ENCODE data around the gene PCDHGC3.

The PCDHGC3 gene

DNA sequence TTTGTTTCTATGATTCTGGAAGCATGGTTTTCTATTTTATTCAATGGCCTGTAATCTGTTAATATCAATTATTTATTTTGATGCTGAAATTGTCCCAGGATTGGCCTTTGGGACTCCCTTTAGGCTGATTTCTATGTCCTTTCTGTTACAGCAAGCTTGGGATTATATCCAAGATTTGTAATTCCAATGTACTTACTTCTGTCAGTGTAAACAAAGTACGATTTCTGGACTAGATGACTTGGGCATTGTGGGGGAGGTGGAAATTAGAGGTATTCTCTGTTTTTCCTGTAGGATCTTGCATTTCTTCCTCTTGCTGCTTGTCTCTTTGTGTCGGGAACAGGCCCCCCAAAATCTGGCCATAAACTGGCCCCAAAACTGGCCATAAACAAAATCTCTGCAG, 41.8 kb upstream of the PCDHGC3 start:
- no peak overlapping the region for H3K4me3 ChIP-seq (ENCODE audit: low read depth, low read length)
- TF ChIP-seq CTCF (IDR thresholded peaks at IDR 0.05; ENCODE audit: low read depth, low read length): no peak
- DNase-seq (ENCODE audit: low read depth): no peak

DNA sequence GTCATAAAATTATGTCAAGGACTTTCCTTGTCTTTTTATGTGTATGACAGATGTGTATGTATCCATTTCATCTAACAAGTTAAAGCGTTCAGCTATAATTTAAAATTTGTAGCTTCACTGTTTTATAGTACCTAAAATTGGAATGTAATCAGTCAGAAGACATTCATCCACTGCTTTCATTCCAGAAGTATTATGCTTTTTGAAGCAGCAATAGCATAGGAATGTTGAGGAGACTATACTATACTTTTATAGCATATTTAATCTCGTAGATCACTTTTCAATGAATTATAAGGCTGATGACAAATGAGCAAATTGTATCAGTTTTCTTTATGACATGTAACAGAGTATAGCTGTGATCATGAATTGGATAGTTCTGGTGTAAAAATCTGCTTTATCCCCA, 38.5 kb upstream of the PCDHGC3 start:
- no peak overlapping the region for H3K4me3 ChIP-seq (ENCODE audit: low read depth, low read length)
- TF ChIP-seq POLR2A (IDR thresholded peaks at IDR 0.05; ENCODE audit: extremely low read depth, insufficient read length) (no peak), CTCF (IDR thresholded peaks at IDR 0.05; ENCODE audit: low read depth, low read length) (no peak), MAX (IDR thresholded peaks at IDR 0.05; ENCODE audit: low read depth, low read length) (no peak), MYC (IDR thresholded peaks at IDR 0.05; ENCODE audit: low read depth, low read length) (no peak)
- DNase-seq (ENCODE audit: low read depth): no peak

DNA sequence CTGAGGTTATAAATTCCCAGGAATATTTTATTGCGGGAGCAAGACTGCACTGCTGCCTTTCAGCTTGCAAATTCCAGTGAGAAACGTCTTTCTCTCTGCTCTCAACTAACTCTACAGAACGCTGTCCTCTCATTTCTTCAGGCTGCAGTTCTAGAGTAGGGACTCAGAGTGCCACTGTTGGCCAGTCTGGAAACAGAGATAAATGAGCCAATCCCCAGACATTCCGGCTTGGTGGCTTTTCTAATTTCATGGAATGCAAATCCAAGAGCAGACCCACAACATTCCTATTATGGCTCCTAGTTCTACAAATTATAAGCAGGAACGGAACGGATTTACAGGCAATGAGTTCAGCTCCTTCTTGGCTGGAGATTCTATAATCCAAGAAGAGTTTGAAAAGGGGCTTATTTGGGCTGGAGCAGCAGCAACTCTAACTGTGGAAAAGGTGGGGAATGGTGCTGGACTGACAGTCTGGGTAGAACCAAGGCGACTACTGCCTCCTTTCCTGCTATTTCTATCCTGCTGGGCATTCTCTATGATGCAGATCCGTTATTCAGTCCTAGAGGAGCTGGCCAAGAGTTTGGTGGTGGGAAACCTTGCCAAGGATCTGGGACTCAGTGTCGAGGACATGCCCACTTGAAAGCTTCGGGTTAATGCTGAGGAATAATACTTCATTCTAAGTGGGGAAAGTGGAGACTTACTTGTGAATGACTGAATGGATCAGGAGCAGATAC, 36.2 kb upstream of the PCDHGC3 start:
- DNase-seq (ENCODE audit: low read depth): no peak
- no peak overlapping the region for H3K4me3 ChIP-seq (ENCODE audit: low read depth, low read length)
- TF ChIP-seq POLR2A (IDR thresholded peaks at IDR 0.05; ENCODE audit: extremely low read depth, insufficient read length): no peak
- no peak for TF ChIP-seq CTCF (IDR thresholded peaks at IDR 0.05; ENCODE audit: low read depth, low read length)
- no peak for TF ChIP-seq MYC (IDR thresholded peaks at IDR 0.05; ENCODE audit: low read depth, low read length)
- TF ChIP-seq MAX (IDR thresholded peaks at IDR 0.05; ENCODE audit: low read depth, low read length): no peak

- no peak overlapping the region for H3K4me3 ChIP-seq (ENCODE audit: low read depth, low read length)
- no peak for TF ChIP-seq MAX (IDR thresholded peaks at IDR 0.05; ENCODE audit: low read depth, low read length)
- TF ChIP-seq CTCF (IDR thresholded peaks at IDR 0.05; ENCODE audit: low read depth, low read length): no peak
- no peak for TF ChIP-seq POLR2A (IDR thresholded peaks at IDR 0.05; ENCODE audit: extremely low read depth, insufficient read length)
- no peak for TF ChIP-seq MYC (IDR thresholded peaks at IDR 0.05; ENCODE audit: low read depth, low read length)
- DNase-seq (ENCODE audit: low read depth): no peak
Measured at GRCh38 chr5:141440341-141440740, 35.4 kb upstream of the PCDHGC3 start.

DNA sequence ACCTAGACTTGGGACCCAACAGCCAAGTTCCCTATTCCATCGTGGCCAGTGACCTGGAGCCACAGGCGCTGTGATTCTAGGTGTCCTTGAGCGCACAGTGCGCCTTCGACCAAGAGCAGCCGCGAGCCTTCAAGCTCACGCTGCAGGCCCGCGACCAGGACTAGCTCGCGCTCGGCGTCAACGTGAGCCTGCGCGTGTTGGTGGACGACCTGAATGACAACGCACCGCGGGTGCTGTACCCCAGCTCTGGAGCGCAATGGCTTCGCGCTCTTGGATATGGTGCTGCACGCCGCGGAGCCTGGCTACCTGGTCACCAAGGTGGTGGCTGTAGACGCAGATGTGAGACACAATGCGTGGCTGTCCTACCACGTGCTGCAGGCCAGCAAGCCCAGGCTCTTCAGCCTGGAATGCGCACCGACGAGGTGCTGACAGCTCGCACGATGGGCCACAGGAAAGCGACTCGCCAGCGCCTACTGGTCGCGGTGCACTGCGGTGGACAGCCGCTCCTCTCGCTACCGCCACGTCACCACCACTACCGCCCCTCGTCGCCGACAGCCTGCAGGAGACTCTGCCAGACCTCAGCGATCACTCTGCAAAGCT, 34.1 kb upstream of the PCDHGC3 start:
- TF ChIP-seq MAX (IDR thresholded peaks at IDR 0.05; ENCODE audit: low read depth, low read length) (no peak), MYC (IDR thresholded peaks at IDR 0.05; ENCODE audit: low read depth, low read length) (no peak), CTCF (IDR thresholded peaks at IDR 0.05; ENCODE audit: low read depth, low read length) (no peak), POLR2A (IDR thresholded peaks at IDR 0.05; ENCODE audit: extremely low read depth, insufficient read length) (no peak)
- H3K4me3 ChIP-seq (ENCODE audit: low read depth, low read length): no peak overlapping the region
- DNase-seq (ENCODE audit: low read depth): no peak

All from NB4 (cell line).